GM12865 (cell line): ENCODE measurements around the gene CD300C.

Experiments
- DNase-seq: peaks from one replicate; pipeline ENCODE4 v3.0.0; 2010; ENCODE audit warnings: low read depth
- H3K4me3 ChIP-seq: 2 replicates; pipeline ENCODE4 v1.5.1; 2011; ENCODE audit warnings: mild to moderate bottlenecking, low read depth, low read length, control low read depth
- CTCF ChIP-seq: IDR thresholded peaks from 2 replicates; pipeline ENCODE4 v1.5.1; 2011; ENCODE audit warnings: low read length, control low read depth, low read depth, inconsistent platforms; ENCODE audit not compliant: insufficient read depth; ENCODE audit errors: missing control alignments

CD300C gene

GRCh38 chr17:74499992-74500391 is 45.9 kb downstream of the CD300C start:
- no peak for DNase-seq
- no peak for TF ChIP-seq CTCF
- no peak overlapping the region for H3K4me3 ChIP-seq

GRCh38 chr17:74497471-74497870 is 48.4 kb downstream of the CD300C start:
- H3K4me3 ChIP-seq = no peak overlapping the region
- no peak for TF ChIP-seq CTCF
- no peak for DNase-seq

GRCh38 chr17:74493331-74493833 is 52.5 kb downstream of the CD300C start:
- DNase-seq = peak; percentile 74
- peak; percentile 90 for TF ChIP-seq CTCF
- no peak overlapping the region for H3K4me3 ChIP-seq

- no peak overlapping the region for H3K4me3 ChIP-seq
- no peak for DNase-seq
- no peak for TF ChIP-seq CTCF
Observed at GRCh38 chr17:74491626-74492025, 54.3 kb downstream of the CD300C start.
